NCI-H1694 (cell line): ENCODE measurements around the gene STXBP5L.
A peak's percentile ranks its signal among the peaks of the same experiment; 100 is the strongest.
"Not testable (repeated sequence)": the region's sequence is repeated elsewhere in the genome, so short reads cannot be mapped to it uniquely, and the experiment has no call there.

Experiments used
- DNase-seq: peaks from one replicate; lab custom pipeline; 2025; lab: John Stamatoyannopoulos, UW

Gene STXBP5L

DNA sequence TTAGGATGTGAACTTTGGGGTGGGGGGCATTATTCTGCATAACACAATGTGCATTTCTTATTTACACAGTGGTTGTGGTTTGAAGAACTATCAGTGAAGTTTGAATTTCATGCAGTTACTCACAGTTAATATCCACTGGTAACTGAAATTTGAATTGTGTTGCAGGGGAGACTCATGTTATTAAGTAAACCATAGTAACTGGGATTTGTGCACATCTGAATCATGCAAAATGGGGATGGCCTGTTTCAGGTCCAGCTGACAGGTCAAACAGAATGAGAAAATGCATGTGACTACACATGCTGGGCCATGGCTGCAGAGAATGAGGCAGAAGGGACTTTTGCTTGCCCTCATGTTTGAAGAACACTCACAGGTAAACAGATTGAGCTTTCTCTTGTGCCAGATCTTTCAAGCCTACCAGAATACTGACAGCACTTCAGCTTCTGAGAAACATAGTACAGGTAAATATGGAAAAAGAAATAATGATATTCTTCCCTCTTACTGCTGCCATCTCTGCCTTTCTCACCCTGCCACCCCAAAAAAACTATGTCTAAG is 522.7 kb downstream of the STXBP5L start:
- no peak for DNase-seq

DNA sequence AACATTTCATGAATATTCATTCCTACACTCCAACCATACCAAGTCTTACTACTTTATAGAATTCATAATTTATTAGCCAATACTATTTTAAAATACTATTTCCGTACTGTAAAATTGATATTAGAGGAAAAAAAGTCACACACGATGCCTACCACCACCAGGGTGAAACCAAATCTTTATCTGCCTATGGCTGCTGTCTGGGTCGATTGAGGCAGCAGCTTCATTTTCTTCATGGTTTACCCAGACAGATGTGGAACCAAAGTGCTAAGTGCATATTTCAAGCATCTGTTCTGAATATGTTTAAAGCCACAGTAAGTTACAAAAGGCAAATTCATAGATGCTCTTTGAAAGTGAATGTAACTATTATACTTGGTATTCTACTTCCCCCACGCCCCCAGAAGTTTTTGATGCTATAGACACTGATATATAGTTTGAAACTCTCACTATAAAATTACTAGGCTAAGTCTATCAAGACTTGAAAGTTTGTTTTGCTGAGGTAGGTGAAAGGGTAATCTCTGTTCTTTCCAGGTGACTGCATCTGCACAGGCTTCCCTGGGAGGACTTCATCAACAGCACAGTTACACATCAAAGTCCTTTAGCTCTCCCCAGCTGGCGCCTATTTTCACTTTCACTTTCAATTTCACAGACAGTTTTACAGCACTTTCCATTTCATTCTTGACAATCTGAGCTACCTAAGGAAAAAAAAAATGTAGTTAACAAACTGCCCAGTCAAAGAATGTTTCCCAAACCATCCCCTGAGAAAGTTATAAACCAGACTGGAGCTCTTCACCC is 523.9 kb downstream of the STXBP5L start:
- peak; percentile 46 for DNase-seq

DNA sequence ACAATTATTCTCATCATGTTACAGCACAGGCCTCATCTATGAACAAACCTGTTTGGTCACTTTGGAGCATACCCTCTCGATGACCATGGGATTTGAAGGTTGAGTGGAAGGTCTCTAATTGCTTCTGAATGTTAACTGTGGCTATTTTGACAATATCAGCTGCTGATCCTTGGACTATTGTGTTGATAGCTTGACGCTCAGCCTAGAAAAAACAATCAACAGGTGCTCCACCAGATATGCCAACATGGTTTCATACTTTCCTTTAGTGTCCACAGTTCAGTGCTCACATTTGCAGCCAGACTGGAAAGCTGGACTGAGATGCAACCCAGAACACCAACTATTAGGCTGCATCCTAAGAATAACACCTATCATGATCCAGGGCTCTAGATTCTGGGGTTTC is 528.1 kb downstream of the STXBP5L start:
- DNase-seq, result no peak

DNA sequence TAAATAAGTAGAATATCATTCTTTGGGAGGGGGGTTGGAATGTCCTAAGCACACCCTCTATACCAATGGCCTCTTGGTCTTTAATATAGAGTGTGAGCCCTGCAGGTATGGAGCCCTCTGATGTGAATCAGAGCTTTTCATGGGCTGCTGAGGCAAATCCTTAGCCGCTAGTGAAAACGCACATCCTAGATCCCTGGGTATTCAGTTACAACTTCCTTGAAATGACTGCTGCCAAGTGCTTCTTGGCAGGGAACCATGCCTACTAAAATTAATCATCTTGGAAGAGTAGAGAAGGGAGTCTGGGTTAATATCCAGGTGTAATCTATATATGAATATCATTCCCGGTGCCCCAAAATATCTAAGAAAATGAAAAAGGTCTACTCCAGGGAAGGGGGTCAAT is 528.6 kb downstream of the STXBP5L start:
- no peak for DNase-seq

DNA sequence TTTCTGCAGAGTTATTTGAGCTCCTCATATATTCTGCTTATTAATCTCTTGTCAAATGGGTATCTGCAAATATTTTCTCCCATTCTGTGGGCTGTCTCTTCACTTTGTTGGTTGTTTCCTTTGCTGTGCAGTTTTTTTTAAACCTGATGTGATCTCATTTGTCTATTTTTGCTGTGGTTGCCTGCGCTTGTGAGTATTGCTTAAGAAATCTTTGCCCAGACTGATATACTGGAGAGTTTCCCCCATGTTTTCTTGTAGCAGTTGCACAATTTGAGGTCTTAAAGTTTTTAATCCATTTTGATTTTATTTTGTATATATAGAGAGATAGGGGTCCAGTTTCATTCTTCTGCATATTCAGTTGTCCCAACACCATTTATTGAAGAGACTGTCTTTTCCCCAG is 535.5 kb downstream of the STXBP5L start:
- no peak for DNase-seq

DNA sequence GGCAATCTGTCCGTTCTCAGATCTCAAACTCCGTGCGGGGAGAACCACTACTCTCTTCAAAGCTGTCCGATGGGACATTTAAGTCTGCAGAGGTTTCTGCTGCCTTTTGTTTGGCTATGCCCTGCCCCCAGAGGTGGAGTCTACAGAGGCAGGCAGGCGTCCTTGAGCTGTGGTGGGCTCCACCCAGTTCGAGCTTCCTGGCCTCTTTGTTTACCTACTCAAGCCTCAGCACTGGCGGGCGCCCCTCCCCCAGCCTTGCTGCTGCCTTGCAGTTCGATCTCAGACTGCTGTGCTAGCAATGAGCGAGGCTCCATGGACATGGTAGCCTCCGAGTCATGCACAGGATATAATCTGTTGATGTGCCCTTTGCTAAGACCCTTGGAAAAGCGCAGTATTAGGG is 543.7 kb downstream of the STXBP5L start:
- DNase-seq, result not testable (repeated sequence)

DNA sequence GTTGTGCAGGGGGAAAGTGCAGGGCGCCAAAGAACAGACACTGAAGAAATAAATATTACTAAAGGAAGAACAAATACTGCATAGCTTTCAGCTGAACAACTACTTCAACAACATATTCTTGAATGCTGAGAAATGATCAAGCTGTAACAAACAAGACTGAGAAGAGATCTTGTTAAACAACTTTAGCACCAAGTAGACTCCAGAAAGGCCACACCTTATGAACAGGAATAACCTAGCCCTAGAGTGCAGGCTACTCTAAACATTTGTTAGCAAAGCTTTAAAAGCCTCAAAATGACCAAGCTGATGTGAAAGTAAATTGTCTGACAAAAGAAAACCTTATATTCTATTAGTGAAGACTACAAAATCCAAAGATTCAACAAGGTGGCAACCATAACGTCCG is 554.6 kb downstream of the STXBP5L start:
- DNase-seq, result no peak

DNA sequence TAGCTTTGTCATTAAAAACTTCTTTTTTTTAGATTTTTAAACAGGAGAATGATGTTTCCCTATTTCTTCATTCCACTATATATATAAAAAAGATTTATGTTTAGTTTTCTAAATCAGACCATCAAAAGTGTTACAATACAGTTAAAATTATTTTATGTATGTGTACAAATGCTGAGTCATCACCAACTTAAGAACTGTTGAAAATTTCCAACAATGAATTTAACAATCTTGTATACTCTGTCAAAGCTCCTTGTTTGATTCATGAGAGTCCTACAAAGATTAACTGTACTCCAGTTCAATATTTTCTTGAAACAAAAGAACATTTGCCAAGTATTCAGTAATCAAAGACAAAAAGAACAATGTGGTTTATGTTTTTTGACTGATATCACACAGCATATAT is 555.7 kb downstream of the STXBP5L start:
- DNase-seq, result no peak

DNA sequence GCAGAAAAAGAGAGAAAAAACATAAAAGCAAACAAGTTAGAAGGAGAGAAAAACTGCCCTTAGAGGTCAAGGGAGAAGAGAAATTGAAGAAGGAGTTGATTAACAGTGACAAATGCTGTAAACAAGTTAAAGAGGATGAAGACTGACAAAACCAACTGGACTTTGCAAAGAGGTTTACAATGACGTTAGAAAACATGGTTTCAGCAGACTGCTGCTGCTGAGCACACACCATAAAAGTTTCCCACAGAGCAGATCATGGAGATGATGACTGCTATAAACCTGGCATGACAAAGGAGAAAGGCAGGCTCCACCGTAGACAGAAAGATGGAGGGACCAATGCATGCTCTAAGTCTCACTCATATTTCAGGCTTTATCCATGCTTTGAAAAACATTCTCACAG is 559.1 kb downstream of the STXBP5L start:
- no peak for DNase-seq

DNA sequence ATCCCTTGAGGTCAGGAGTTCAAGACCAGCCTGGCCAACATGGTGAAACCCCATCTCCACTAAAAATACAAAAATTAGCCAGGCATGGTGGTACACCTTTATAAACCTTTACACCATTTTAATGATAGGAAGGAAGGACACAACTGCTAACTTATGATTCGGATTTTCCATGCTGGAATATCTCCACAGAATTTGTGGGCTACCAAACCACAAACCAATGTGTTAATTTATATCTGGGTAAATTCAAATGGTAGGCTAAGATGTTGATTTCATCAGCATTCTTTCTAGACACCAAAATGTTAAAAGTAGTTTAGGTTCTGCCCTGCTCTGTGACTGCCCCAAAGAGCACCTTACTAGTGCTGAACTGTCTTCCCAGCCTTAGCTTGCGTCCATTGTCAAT is 565.0 kb downstream of the STXBP5L start:
- DNase-seq, result no peak
